HG03378 (cell line): Measurements from ENCODE around the gene BRME1.
A peak's percentile ranks its signal among the peaks of the same experiment; 100 is the strongest.

Experiments
- ATAC-seq: cut with Tn5 transposase; IDR thresholded peaks from one replicate; pipeline ENCODE4 v1.9.1; 2021; ENCODE audit warnings: mild to moderate bottlenecking, moderate library complexity; ENCODE audit not compliant: unreplicated experiment

BRME1 gene

GRCh38 chr19:13905634-13906520 is at the start of gene BRME1, which contains the start of gene CC2D1A:
BRME1 (minus strand) TSS chr19:13906117; CDS start chr19:13904892, 1,225 bp downstream.
CC2D1A (plus strand) TSS chr19:13906201; CDS start chr19:13906442, 241 bp downstream.
- ATAC-seq, result no peak

GRCh38 chr19:13954185-13954584 is 48.3 kb upstream of the BRME1 start:
- ATAC-seq, result no peak

- no peak for ATAC-seq
Observed at GRCh38 chr19:13952931-13953531, 47.1 kb upstream of the BRME1 start.

- peak; percentile 97 for ATAC-seq
Observed at GRCh38 chr19:13952154-13952930, 46.4 kb upstream of the BRME1 start, which contains the start of gene DCAF15. DCAF15 (plus strand) TSS chr19:13952509; CDS start chr19:13952513, 4 bp downstream.

GRCh38 chr19:13951799-13952153 is 45.9 kb upstream of the BRME1 start:
- ATAC-seq, result peak; percentile 13

GRCh38 chr19:13951043-13951442 is 45.1 kb upstream of the BRME1 start:
- ATAC-seq, result no peak

- no peak for ATAC-seq
Observed at GRCh38 chr19:13946414-13946813, 40.5 kb upstream of the BRME1 start.

- no peak for ATAC-seq
Observed at GRCh38 chr19:13942023-13942684, 36.2 kb upstream of the BRME1 start.

- ATAC-seq, result no peak
Observed at GRCh38 chr19:13938301-13939064, 32.6 kb upstream of the BRME1 start, which contains the start of gene PODNL1. PODNL1 (minus strand) TSS chr19:13938417; CDS start chr19:13938181, 236 bp downstream.

- no peak for ATAC-seq
Observed at GRCh38 chr19:13937479-13938300, 31.8 kb upstream of the BRME1 start.

- no peak for ATAC-seq
Observed at GRCh38 chr19:13935765-13936510, 30.0 kb upstream of the BRME1 start.

- no peak for ATAC-seq
Observed at GRCh38 chr19:13934785-13935109, 28.8 kb upstream of the BRME1 start.

- no peak for ATAC-seq
Observed at GRCh38 chr19:13932911-13933393, 27.0 kb upstream of the BRME1 start.

GRCh38 chr19:13932149-13932637 is 26.3 kb upstream of the BRME1 start:
- ATAC-seq, result no peak

- ATAC-seq, result no peak
Observed at GRCh38 chr19:13931391-13932148, 25.7 kb upstream of the BRME1 start.

GRCh38 chr19:13930402-13930801 is 24.5 kb upstream of the BRME1 start:
- ATAC-seq, result no peak

GRCh38 chr19:13929956-13930355 is 24.0 kb upstream of the BRME1 start:
- ATAC-seq, result no peak
